Right forelimb (tissue), 1 donor: ENCODE data around the gene PRF1.
"Not testable (repeated sequence)": the region's sequence is repeated elsewhere in the genome, so short reads cannot be mapped to it uniquely, and the experiment has no call there.

ENCODE experiments used
- DNase-seq: peaks from one replicate; pipeline ENCODE4 v3.0.0-alpha.2; 2018

PRF1 gene

DNA sequence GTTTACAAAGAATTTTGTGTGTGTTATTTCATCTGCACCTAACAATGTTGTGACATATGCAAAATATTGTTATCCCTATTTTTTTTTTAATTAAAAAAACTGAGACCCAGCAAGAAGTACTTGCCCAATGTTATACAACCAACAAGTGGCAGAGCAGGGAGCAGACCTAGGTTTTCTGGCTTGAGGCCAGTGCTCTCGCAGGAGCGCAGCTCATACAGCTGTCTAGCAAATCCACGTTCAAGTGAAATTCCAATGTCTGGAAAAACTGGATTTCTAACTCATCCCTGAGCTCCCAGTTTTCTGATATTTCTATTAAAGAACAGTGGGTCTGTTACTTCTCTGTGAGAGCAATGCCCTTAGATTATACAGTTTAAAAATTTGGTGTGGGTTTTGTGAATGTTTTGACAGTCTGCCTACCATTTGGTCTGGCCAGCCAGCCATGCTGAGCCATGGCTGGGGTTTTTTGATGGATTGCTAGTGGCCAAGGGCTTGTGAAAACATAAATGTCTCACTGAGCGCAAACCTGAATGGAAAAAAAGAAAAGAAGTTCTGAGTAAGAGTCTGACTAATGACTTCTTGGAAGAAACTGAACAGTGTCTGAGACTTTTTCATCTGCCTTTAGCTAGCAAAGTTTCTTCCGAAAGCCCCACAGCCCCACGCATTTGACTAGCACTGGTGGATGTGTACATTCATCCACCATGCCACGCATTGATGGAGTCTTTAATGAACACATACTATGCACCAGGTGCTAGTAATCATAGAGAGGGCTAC lies 15.4 kb upstream of the PRF1 start:
- DNase-seq: no peak

- no peak for DNase-seq
Observed at GRCh38 chr10:70616761-70617160, 14.2 kb upstream of the PRF1 start.

- no peak for DNase-seq
Observed at GRCh38 chr10:70615784-70616522, 13.4 kb upstream of the PRF1 start.

GRCh38 chr10:70615211-70615610 lies 12.7 kb upstream of the PRF1 start:
- DNase-seq: no peak

DNA sequence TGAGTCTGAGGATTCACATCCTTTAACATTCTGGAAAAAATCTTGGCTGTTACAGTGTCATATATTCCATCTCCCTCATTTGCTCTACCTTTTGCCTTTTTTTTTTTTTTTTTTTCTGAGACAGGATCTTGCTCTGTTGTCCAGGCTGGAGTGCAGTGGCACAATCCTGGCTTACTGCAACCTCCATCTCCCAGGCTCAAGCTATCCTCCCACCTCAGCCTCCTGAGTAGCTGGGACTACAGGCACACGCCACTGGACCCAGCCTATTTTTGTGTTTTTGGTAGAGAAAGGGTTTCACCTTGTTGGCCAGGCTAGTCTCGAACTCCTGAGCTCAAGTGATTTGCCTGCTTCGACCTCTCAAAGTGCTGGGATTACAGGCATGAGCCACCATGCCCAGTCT lies 11.8 kb upstream of the PRF1 start:
- DNase-seq: not testable (repeated sequence)

DNA sequence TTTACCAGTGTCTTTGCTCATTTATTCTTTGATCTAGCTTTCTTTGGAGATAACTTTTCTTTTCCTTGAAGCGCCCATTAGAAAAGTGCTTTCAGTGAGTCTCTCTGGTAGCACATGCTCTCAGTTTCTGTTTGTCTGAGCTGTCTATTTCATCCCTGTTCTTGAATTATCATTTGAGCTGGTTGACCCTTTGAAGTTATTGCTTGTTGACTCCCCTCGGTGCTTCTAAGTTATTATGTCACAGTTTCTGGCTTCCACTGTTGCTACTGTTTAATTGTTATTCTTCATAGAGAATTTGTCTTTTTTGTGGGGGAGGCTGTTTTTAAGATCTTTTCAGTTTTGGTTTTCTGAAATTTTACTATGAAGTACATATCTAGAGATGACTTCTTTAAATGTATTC lies 11.4 kb upstream of the PRF1 start:
- DNase-seq: no peak

GRCh38 chr10:70607936-70608335 lies 5.4 kb upstream of the PRF1 start:
- no peak for DNase-seq

- DNase-seq: no peak
Observed at GRCh38 chr10:70605161-70605560, 2.6 kb upstream of the PRF1 start.

- DNase-seq: no peak
Observed at GRCh38 chr10:70604106-70604505, 1.6 kb upstream of the PRF1 start.

DNA sequence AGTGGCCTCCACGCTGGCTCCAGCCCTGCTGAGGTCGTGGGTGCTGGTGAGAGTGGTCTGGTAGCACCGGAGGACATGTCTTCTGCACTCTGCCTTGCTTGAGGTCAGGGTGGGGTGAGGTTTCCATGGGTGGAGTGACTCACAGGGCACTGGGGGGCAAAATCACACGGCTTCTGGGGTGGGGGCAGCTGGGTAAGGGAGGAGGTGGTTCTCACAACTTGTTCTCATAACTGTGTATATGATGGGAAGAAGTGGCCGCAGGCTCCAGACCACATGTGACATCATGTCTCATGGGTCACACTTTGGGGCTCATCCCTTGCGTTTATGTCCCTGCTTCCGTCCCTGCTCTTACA lies 884 bp upstream of the PRF1 start:
- no peak for DNase-seq

DNA sequence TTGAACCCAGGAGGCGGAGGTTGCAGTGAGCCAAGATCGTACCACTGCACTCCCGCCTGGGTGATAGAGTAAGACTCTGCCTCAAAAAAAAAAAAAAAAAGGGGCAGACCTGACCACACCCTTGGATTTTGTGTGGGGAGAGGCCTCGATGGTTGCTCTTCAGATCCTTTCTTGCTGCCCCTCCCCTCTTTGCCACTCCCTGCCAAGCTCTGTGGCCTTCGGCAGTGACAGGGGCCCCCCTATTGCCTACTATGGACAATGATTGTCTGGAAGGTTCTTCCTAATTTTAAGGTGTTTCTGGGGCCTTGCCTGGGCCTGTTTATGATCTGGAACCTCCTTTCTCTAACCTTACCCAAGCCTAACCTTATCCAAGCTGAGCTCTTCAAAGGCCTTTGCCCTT lies 795 bp downstream of the PRF1 start:
- no peak for DNase-seq

- DNase-seq: no peak
Observed at GRCh38 chr10:70600512-70601395, 1.8 kb downstream of the PRF1 start.

DNA sequence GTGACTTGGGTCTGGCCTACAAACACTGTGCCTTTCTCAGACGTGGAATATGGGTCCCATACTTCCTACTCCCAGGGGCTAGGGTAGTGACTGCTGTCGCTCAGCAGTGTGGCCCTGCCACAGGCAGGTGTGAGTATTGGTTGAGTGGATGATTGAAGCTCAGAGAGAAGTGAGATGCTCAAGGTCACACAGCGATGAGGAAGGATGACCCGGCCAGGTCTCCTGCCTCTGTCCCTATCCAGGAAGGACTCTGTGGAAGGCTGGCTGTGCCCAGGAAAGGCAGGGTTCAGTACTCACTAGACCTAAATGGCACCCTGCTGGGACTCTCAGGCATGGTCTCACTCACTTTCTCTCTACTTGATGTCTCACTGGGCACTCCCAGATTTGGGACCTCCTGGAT lies 2.8 kb downstream of the PRF1 start:
- no peak for DNase-seq

DNA sequence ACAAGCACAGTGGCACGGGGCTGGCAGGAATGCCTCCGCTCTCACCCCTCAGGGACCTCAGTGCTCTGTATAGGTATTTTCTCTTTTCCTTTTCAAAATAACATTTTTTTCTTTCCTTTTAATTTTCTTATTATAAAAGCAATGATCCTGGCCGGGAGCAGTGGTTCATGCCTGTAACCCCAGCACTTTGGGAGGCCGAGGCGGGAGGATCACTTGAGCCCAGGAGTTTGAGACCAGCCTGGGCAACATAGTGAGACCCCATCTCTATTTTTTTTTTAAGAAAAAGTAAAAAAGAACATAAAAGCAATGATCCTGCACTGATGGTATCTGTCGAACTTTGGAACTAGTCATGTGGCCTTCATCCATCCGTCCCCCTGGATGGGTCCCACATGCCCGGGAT lies 3.2 kb downstream of the PRF1 start:
- DNase-seq: no peak

- no peak for DNase-seq
Observed at GRCh38 chr10:70598857-70599295, 3.7 kb downstream of the PRF1 start.

- DNase-seq: no peak
Observed at GRCh38 chr10:70597856-70598815, 4.4 kb downstream of the PRF1 start.

GRCh38 chr10:70596860-70597809 lies 5.4 kb downstream of the PRF1 start:
- peak; percentile 70 for DNase-seq

DNA sequence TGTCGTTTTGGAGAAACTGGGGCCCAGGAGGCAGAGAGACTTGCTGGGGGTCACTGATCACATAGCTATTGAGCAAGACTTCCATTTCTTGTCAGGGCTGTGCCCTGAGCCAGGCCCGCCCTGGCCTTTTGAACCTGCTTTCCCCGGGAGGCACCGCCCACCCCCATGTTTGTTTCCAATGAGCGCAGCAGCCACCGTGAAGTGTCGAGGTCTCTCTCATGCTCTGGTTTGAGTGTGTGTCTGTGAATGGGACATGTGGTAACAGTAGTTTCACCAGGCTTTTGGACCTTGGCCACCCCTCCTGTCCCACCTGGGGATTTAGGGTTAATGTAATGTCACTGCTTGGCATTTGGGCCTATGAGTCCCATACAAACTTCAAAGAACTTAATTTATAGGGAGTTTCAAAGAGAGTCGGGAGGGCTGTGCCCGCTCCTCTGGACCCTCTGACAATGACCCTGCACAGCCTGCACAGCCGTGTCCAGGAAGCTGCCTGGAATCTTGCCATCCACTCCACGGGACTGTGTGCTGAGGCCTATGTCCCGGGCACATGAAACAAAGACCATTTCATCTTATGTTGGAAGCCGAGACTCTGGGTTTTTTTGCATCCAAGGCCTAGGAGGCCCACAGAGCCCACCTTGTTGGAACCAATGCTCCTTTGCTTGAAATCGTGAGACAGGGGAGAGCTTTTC lies 6.3 kb downstream of the PRF1 start:
- no peak for DNase-seq

GRCh38 chr10:70595566-70596016 lies 7.0 kb downstream of the PRF1 start:
- no peak for DNase-seq

DNA sequence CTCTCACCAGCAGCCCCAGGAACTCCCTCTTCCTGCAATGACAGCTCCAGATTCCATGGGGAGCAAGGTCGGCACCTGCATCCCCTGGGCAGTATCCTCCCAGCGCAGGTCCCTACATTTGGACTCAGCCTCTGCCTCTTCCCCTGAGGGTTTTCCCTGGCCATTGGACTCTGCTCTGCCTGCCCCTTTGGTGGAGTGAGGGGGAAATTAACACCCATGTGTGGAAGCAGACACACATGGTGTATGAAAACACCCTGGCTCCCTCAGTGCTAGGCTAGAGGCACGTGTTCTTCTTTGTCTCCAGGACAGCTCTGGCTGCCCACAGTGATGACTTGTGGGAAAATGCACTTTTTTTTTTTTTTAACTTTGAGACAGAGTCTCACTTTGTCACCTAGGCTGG lies 8.4 kb downstream of the PRF1 start:
- DNase-seq: no peak
